ENCODE results near the gene KRT33B. TPM values are rescaled to one million over a fixed set of nuclear protein-coding genes. Genes with fewer than 3 reads are reported as not detected.

Gene KRT33B
- total and polyA plus RNA-seq, 2 of the 13 experiments (the other 11 are each of a cell fraction or from before 2014, with no cell fraction given) = not detected

- no peak for TF ChIP-seq ZBTB40 (IDR thresholded peaks at IDR 0.05)
- no peak for TF ChIP-seq ZBTB40 (CRISPR knock-in tag; IDR thresholded peaks at IDR 0.05)
- no peak for TF ChIP-seq CHD4 (IDR thresholded peaks at IDR 0.05; ENCODE audit: borderline replicate concordance, low read length)
- TF ChIP-seq REPIN1 (CRISPR knock-in tag; IDR thresholded peaks at IDR 0.05; ENCODE audit: borderline replicate concordance, low read depth) = no peak
- no peak for TF ChIP-seq ZNF75D (CRISPR knock-in tag; IDR thresholded peaks at IDR 0.05; ENCODE audit: borderline replicate concordance)
- TF ChIP-seq ZSCAN5A (CRISPR knock-in tag; IDR thresholded peaks at IDR 0.05; ENCODE audit: borderline replicate concordance) = no peak
- no peak for TF ChIP-seq TRIM24 (CRISPR knock-in tag; IDR thresholded peaks at IDR 0.05)
- no peak for TF ChIP-seq ZNF670 (CRISPR knock-in tag; IDR thresholded peaks at IDR 0.05; ENCODE audit: borderline replicate concordance)
- TF ChIP-seq THRA (CRISPR knock-in tag; IDR thresholded peaks at IDR 0.05; ENCODE audit: borderline replicate concordance) = no peak
- TF ChIP-seq ZNF607 (CRISPR knock-in tag; IDR thresholded peaks at IDR 0.05; ENCODE audit: borderline replicate concordance) = no peak
- TF ChIP-seq CSRNP2 (CRISPR knock-in tag; conservative IDR thresholded peaks at IDR 0.05; ENCODE audit: low read depth) = no peak
- no peak for TF ChIP-seq ZBTB20 (CRISPR knock-in tag; IDR thresholded peaks at IDR 0.05; ENCODE audit: borderline replicate concordance, low read depth)
Measured at GRCh38 chr17:41404024-41404671, 34.5 kb upstream of the KRT33B start (continued).
